CD14-positive monocyte (primary cell): ENCODE measurements around the gene INCENP. TPM values are rescaled to one million over a fixed set of nuclear protein-coding genes. Genes with fewer than 3 reads are reported as not detected.

ENCODE experiments used
- DNase-seq, 3 donors: peaks; one replicate each; pipeline ENCODE4 v3.0.0-alpha.2; 2011 to 2022
- H2AFZ ChIP-seq: 2 replicates; pipeline ENCODE4 v1.6.0; 2012; ENCODE audit warnings: mild to moderate bottlenecking, low read depth, low read length, inconsistent platforms; ENCODE audit not compliant: insufficient read depth, poor library complexity, severe bottlenecking
- H3K27ac ChIP-seq, 2 donors: 1 replicate in 1 of 2; 2 replicates in 1 of 2; pipeline ENCODE4 v1.5.1; 2012 to 2013; ENCODE audit warnings: low read length in 2 of 2, control low read depth in 1 of 2, inconsistent platforms in 1 of 2, low read depth in 1 of 2, mild to moderate bottlenecking in 1 of 2
- H3K27me3 ChIP-seq, 2 donors: one replicate each; pipeline versions ENCODE4 v1.6.0 to v1.6.1; 2011 to 2013; ENCODE audit warnings: low read length in 2 of 2; ENCODE audit not compliant: control insufficient read depth in 2 of 2, insufficient read depth in 2 of 2
- H3K36me3 ChIP-seq, 2 donors: replicated peaks in 1 of 2; 1 replicate in 1 of 2; 2 replicates in 1 of 2; pipeline versions ENCODE4 v1.5.1 to v1.6.1; 2012 to 2013; ENCODE audit warnings: low read length in 2 of 2, control low read depth in 1 of 2, inconsistent platforms in 1 of 2, mild to moderate bottlenecking in 1 of 2; ENCODE audit not compliant: insufficient read depth in 2 of 2, control insufficient read depth in 1 of 2
- H3K4me1 ChIP-seq, 2 donors: 1 replicate in 1 of 2; 2 replicates in 1 of 2; pipeline versions ENCODE4 v1.5.1 to v1.6.1; 2012 to 2013; ENCODE audit warnings: low read length in 2 of 2, control low read depth in 1 of 2, inconsistent platforms in 1 of 2, mild to moderate bottlenecking in 1 of 2, moderate library complexity in 1 of 2; ENCODE audit not compliant: insufficient read depth in 2 of 2, control insufficient read depth in 1 of 2
- H3K4me2 ChIP-seq: replicated peaks from 2 replicates; pipeline ENCODE3; 2012; ENCODE audit warnings: low read length, moderate library complexity, mild to moderate bottlenecking; ENCODE audit not compliant: poor library complexity, severe bottlenecking; ENCODE audit errors: extremely low read depth
- H3K4me3 ChIP-seq, 3 experiments: fragments of 200-600 bp in 1 of 3; sonication (generic) in 1 of 3; replicated peaks in 1 of 3; 1 replicate in 2 of 3; 2 replicates in 1 of 3; pipeline ENCODE4 v1.5.1; 2011 to 2013; ENCODE audit warnings: low read length in 3 of 3, mild to moderate bottlenecking in 3 of 3, control low read depth in 2 of 3, low read depth in 2 of 3, inconsistent platforms in 1 of 3, moderate library complexity in 1 of 3
- H3K79me2 ChIP-seq: 2 replicates; pipeline ENCODE4 v1.6.0; 2012; ENCODE audit warnings: mild to moderate bottlenecking, control low read depth, inconsistent platforms, low read length, moderate library complexity; ENCODE audit not compliant: insufficient read depth
- H3K9ac ChIP-seq: 2 replicates; pipeline ENCODE4 v1.6.0; 2017; ENCODE audit warnings: low read length, mild to moderate bottlenecking; ENCODE audit not compliant: insufficient read depth, poor library complexity, severe bottlenecking
- H3K9me3 ChIP-seq, 2 donors: replicated peaks in 1 of 2; 1 replicate in 1 of 2; 2 replicates in 1 of 2; pipeline versions ENCODE4 v1.5.1 to v1.6.1; 2012 to 2013; ENCODE audit warnings: low read length in 2 of 2, control low read depth in 1 of 2; ENCODE audit not compliant: control insufficient read depth in 1 of 2, insufficient read depth in 1 of 2
- H4K20me1 ChIP-seq: 2 replicates; pipeline ENCODE4 v1.6.0; 2012; ENCODE audit warnings: mild to moderate bottlenecking, low read length, control low read depth, moderate library complexity; ENCODE audit not compliant: insufficient read depth
- H3K27ac Mint-ChIP-seq, 7 donors: one replicate each; pipeline ENCODE4 v1.8.0; 2020; ENCODE audit warnings: mild to moderate bottlenecking in 7 of 7, mixed read lengths in 7 of 7, moderate library complexity in 6 of 7, inconsistent platforms in 2 of 7
- H3K27me3 Mint-ChIP-seq, 3 donors: one replicate each; pipeline ENCODE4 v1.8.0; 2021 to 2022; ENCODE audit warnings: low read depth in 3 of 3, mild to moderate bottlenecking in 3 of 3, mixed read lengths in 3 of 3, moderate library complexity in 3 of 3, inconsistent platforms in 1 of 3
- H3K36me3 Mint-ChIP-seq, 2 donors: one replicate each; pipeline ENCODE4 v1.8.0; 2020; ENCODE audit warnings: mixed read lengths in 2 of 2, inconsistent platforms in 1 of 2, mild to moderate bottlenecking in 1 of 2
- H3K4me1 Mint-ChIP-seq: one replicate; pipeline ENCODE4 v1.8.0; 2020; ENCODE audit warnings: mild to moderate bottlenecking, mixed read lengths
- H3K4me3 Mint-ChIP-seq, 2 donors: one replicate each; pipeline ENCODE4 v1.8.0; 2020; ENCODE audit warnings: mild to moderate bottlenecking in 2 of 2, mixed read lengths in 2 of 2, moderate library complexity in 1 of 2
- H3K9me3 Mint-ChIP-seq, 7 donors: one replicate each; pipeline ENCODE4 v1.8.0; 2020 to 2022; ENCODE audit warnings: mixed read lengths in 7 of 7, mild to moderate bottlenecking in 6 of 7, moderate library complexity in 6 of 7, inconsistent platforms in 2 of 7
- WGBS: methylation state at CpG from one replicate; pipeline ENCODE4 v1.1.5; 2013; ENCODE audit warnings: missing lambda C conversion rate; ENCODE audit not compliant: insufficient coverage; 5-methylcytosine and 5-hydroxymethylcytosine counted together
- intact Hi-C, 2 donors: fragments of 100-400 bp; cut with micrococcal nuclease; formaldehyde crosslinking; loops; one replicate each; pipeline versions ENCODE4 v1.15.0 to v1.15.1; 2023
- polyA minus RNA-seq: library from RNA; depleted of rRNA, polyadenylated mRNA; stranded (reverse); fragments of >200 nt; gene quantifications from 2 replicates; pipeline ENCODE4 v1.2.3, GENCODE V29; 2012
- polyA plus RNA-seq, 3 donors: library from polyadenylated mRNA; depleted of rRNA in 1 of 3; unstranded in 2 of 3; stranded (reverse) in 1 of 3; fragments of 300-500 nt in 2 of 3; fragments of >200 nt in 1 of 3; fragmentation: Illumina TruSeq in 2 of 3; gene quantifications; 1 replicate in 2 of 3; 2 replicates in 1 of 3; pipeline ENCODE4 v1.2.3, GENCODE V29; 2012 to 2021
- total RNA-seq, 12 experiments: library from RNA in 1 of 12; stranded (reverse) in 1 of 12; fragments of 120-200 nt in 1 of 12; gene quantifications; one replicate each; pipeline ENCODE4 v1.2.4 and lab custom pipeline; 2013 to 2026; ENCODE audit warnings: mixed read lengths in 6 of 12, inconsistent platforms in 1 of 12
- TF ChIP-seq, protein P1 (sequence below): fragments of 200-600 bp; IDR thresholded peaks from one replicate; pipeline ENCODE4 v1.8.0; 2022; ENCODE audit warnings: antibody characterized with exemption, mild to moderate bottlenecking

Gene INCENP
- 11.5 TPM for total RNA-seq (2013)
- polyA plus RNA-seq (1 to 10 TPM in 2 of 3 donors, under 1 TPM in 1; 0.75 to 7.0 (median 1.0) TPM), polyA minus RNA-seq (11.8 and 21.1 TPM in 2 replicates), total RNA-seq (lab: John Stamatoyannopoulos, UW) (1.8 to 24.7 (median 6.2) reads per million in 11 experiments)

DNA sequence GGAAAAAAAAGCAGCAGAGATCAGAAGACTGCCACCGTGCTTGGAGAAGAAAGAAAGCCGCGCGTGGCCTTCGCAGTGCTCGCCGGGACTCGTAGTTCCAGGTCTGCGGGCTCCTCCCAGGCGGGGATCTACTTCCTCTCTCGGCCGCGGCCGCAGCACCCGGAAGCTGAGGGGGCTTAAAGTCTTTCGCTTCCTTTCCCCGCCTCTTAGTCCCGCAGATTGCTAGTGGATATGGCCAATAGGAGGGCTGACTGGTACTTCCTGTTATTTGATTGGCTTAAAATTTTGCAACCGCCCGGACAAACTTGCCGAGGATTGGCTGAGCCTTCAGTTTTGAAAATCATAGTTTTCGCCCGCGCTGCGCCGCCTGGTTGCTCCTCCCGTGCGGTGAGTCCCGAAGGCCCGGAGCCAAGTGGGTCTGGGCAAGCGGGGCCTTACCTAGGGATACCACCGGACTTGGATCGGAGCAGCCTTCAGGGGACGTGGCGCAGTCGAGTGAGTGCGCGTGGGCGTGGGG, at the start of gene INCENP:
TSS of gene INCENP (plus strand) at position 343 of the 517 bp plus-strand sequence. CDS start 4,151 bp downstream, outside the sequence.
- H2AFZ ChIP-seq: peak within 1 kb of the TSS; percentile 88
- no peaks in the 10 kb centered on the region for H3K9me3 Mint-ChIP-seq
- peaks cover 11 to 16% of the 10 kb centered on the region in 2 donors for H3K36me3 Mint-ChIP-seq
- H3K4me1 ChIP-seq: peaks cover 17 to 26% of the 10 kb centered on the region in 2 donors
- H3K27ac Mint-ChIP-seq: peak within 1 kb of the TSS; percentile 79 to 94 (median 89)
- H3K4me3 Mint-ChIP-seq: peak within 1 kb of the TSS; percentile 91 to 96
- H3K36me3 ChIP-seq: peaks cover 7 to 13% of the 10 kb centered on the region in 2 donors
- peaks cover 0 to 4% (median 4%) of the 10 kb centered on the region in 3 donors for H3K27me3 Mint-ChIP-seq
- peak within 1 kb of the TSS; percentile 69 for H3K9ac ChIP-seq
- H3K4me3 ChIP-seq: peak within 1 kb of the TSS; percentile 82 to 97 (median 96)
- H3K4me2 ChIP-seq: peak within 1 kb of the TSS; percentile 92
- intact Hi-C loops: loop anchor here in 1 of 2 donors (5.0 kb wide), 1 partner anchor 331 kb away; the partner anchor contains the start of genes FEN1 and TMEM258
- H3K79me2 ChIP-seq: peaks cover 50% of the 10 kb centered on the region
- WGBS: 0% methylated on average over 29 of the region's 39 CpGs
- DNase-seq: peak; percentile 97 to 98 (median 98)
- peaks cover 24% of the 10 kb centered on the region for H3K4me1 Mint-ChIP-seq
- H3K27me3 ChIP-seq: no peaks in the 10 kb centered on the region
- no peaks in the 10 kb centered on the region for H4K20me1 ChIP-seq
- no peaks in the 10 kb centered on the region for H3K9me3 ChIP-seq
- TF ChIP-seq, protein P1, sequence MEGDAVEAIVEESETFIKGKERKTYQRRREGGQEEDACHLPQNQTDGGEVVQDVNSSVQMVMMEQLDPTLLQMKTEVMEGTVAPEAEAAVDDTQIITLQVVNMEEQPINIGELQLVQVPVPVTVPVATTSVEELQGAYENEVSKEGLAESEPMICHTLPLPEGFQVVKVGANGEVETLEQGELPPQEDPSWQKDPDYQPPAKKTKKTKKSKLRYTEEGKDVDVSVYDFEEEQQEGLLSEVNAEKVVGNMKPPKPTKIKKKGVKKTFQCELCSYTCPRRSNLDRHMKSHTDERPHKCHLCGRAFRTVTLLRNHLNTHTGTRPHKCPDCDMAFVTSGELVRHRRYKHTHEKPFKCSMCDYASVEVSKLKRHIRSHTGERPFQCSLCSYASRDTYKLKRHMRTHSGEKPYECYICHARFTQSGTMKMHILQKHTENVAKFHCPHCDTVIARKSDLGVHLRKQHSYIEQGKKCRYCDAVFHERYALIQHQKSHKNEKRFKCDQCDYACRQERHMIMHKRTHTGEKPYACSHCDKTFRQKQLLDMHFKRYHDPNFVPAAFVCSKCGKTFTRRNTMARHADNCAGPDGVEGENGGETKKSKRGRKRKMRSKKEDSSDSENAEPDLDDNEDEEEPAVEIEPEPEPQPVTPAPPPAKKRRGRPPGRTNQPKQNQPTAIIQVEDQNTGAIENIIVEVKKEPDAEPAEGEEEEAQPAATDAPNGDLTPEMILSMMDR: no peak
- peak within 1 kb of the TSS in 1 of 2 donors; percentile 68 for H3K27ac ChIP-seq

DNA sequence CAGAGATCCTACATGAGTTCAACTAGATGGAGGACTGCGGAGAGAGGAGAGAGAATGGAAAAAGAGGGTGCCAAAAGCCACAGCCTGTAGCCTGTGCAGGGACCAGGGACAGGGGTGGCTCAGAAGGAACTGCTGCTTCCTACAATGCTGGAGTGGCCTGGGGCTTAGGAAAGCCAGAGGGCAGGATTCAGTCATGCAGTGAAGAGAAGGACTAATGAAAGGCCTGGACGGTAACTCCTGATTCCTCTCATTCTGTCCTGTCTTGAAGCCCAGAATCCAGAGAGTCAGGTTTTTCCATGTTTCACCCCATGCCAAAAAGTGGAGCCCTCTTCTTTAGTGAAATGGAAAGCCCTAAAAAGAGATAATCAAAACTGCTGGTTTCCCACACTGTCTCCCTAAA, 48.4 kb upstream of the INCENP start:
- no peaks in the 10 kb centered on the region for H3K9me3 ChIP-seq
- no peaks in the 10 kb centered on the region for H3K4me1 ChIP-seq
- DNase-seq: no peak
- no peaks in the 10 kb centered on the region for H4K20me1 ChIP-seq
- TF ChIP-seq, protein P1: no peak
- H3K27ac Mint-ChIP-seq: peak overlapping the region in 1 of 7 donors; percentile 55
- H2AFZ ChIP-seq: no peak overlapping the region
- H3K27me3 ChIP-seq: no peaks in the 10 kb centered on the region
- no peak overlapping the region for H3K4me3 ChIP-seq
- no peaks in the 10 kb centered on the region for H3K36me3 Mint-ChIP-seq
- no peaks in the 10 kb centered on the region for H3K79me2 ChIP-seq
- no peaks in the 10 kb centered on the region for H3K36me3 ChIP-seq
- no peak overlapping the region for H3K4me3 Mint-ChIP-seq
- H3K4me2 ChIP-seq: no peak overlapping the region
- peaks cover 0 to 4% (median 0%) of the 10 kb centered on the region in 7 donors for H3K9me3 Mint-ChIP-seq
- peaks cover 2% of the 10 kb centered on the region for H3K4me1 Mint-ChIP-seq
- intact Hi-C loops: loop anchor here in 1 of 2 donors (5.0 kb wide), 1 partner anchor 128 kb away; no protein-coding TSS in a partner anchor
- peaks cover 2 to 8% (median 4%) of the 10 kb centered on the region in 3 donors for H3K27me3 Mint-ChIP-seq
- 100% methylated on average over 1 of the region's 2 CpGs for WGBS
- H3K27ac ChIP-seq: no peak overlapping the region
- H3K9ac ChIP-seq: no peak overlapping the region
